Trophoblast cell (in vitro differentiated cells and primary cell): ENCODE measurements around the gene KLHDC3.

ENCODE experiments used
- DNase-seq, 2 donors: peaks; one replicate each; pipeline ENCODE4 v3.0.0-alpha.2; 2016
- H2AFZ ChIP-seq: 2 replicates; pipeline ENCODE4 v1.6.1; 2013; ENCODE audit warnings: low read length, moderate library complexity, mild to moderate bottlenecking; ENCODE audit not compliant: insufficient read depth, poor library complexity
- H2AK5ac ChIP-seq: 2 replicates; pipeline ENCODE4 v1.6.1; 2013; ENCODE audit warnings: mild to moderate bottlenecking, low read length
- H2BK120ac ChIP-seq: 2 replicates; pipeline ENCODE4 v1.6.1; 2013; ENCODE audit warnings: low read length, mild to moderate bottlenecking, moderate library complexity; ENCODE audit not compliant: insufficient read depth, poor library complexity
- H2BK12ac ChIP-seq: 2 replicates; pipeline ENCODE4 v1.6.1; 2013; ENCODE audit warnings: mild to moderate bottlenecking, low read length, moderate library complexity
- H2BK5ac ChIP-seq: 2 replicates; pipeline ENCODE4 v1.6.1; 2013; ENCODE audit warnings: low read length, low read depth, moderate library complexity, mild to moderate bottlenecking; ENCODE audit not compliant: poor library complexity
- H3K14ac ChIP-seq: 2 replicates; pipeline ENCODE4 v1.6.1; 2013; ENCODE audit warnings: mild to moderate bottlenecking, low read length
- H3K18ac ChIP-seq: 2 replicates; pipeline ENCODE4 v1.6.1; 2013; ENCODE audit warnings: mild to moderate bottlenecking, low read length
- H3K23ac ChIP-seq: 2 replicates; pipeline ENCODE4 v1.6.1; 2013; ENCODE audit warnings: low read length
- H3K27ac ChIP-seq: 2 replicates; pipeline ENCODE4 v1.5.1; 2013; ENCODE audit warnings: low read depth, mild to moderate bottlenecking, inconsistent platforms, low read length, moderate library complexity
- H3K27me3 ChIP-seq: 2 replicates; pipeline ENCODE4 v1.6.1; 2013; ENCODE audit warnings: inconsistent platforms, mild to moderate bottlenecking, low read length, moderate library complexity; ENCODE audit not compliant: insufficient read depth
- H3K36me3 ChIP-seq, 2 experiments: 1 replicate in 1 of 2; 2 replicates in 1 of 2; pipeline ENCODE4 v1.6.1; 2013; ENCODE audit warnings: low read length in 2 of 2, mild to moderate bottlenecking in 2 of 2, moderate library complexity in 1 of 2; ENCODE audit not compliant: insufficient read depth in 2 of 2, control insufficient read depth in 1 of 2
- H3K4ac ChIP-seq: 2 replicates; pipeline ENCODE4 v1.6.1; 2013; ENCODE audit warnings: low read depth, mild to moderate bottlenecking, low read length, moderate library complexity
- H3K4me1 ChIP-seq, 2 experiments: 1 replicate in 1 of 2; 2 replicates in 1 of 2; pipeline ENCODE4 v1.6.1; 2013; ENCODE audit warnings: low read length in 2 of 2, mild to moderate bottlenecking in 2 of 2, moderate library complexity in 1 of 2; ENCODE audit not compliant: insufficient read depth in 2 of 2, control insufficient read depth in 1 of 2
- H3K4me2 ChIP-seq: 2 replicates; pipeline ENCODE4 v1.6.1; 2013; ENCODE audit warnings: inconsistent platforms, mild to moderate bottlenecking, low read length, moderate library complexity
- H3K4me3 ChIP-seq: 2 replicates; pipeline ENCODE4 v1.5.1; 2013; ENCODE audit warnings: mild to moderate bottlenecking, low read depth, low read length, inconsistent platforms
- H3K79me1 ChIP-seq: one replicate; pipeline ENCODE4 v1.6.1; 2013; ENCODE audit warnings: low read length
- H3K79me2 ChIP-seq: 2 replicates; pipeline ENCODE4 v1.6.1; 2013; ENCODE audit warnings: low read length, mild to moderate bottlenecking; ENCODE audit not compliant: control insufficient read depth, insufficient read depth, poor library complexity
- H3K9ac ChIP-seq: 2 replicates; pipeline ENCODE4 v1.6.1; 2013; ENCODE audit warnings: mild to moderate bottlenecking, low read length
- H3K9me3 ChIP-seq: 2 replicates; pipeline ENCODE4 v1.6.1; 2013; ENCODE audit warnings: low read depth, mild to moderate bottlenecking, control low read depth, inconsistent platforms, low read length; ENCODE audit not compliant: insufficient read depth
- H4K12ac ChIP-seq: 2 replicates; pipeline ENCODE4 v1.6.1; 2013; ENCODE audit warnings: low read depth, mild to moderate bottlenecking, low read length, moderate library complexity
- H4K8ac ChIP-seq: 2 replicates; pipeline ENCODE4 v1.6.1; 2013; ENCODE audit warnings: low read depth, mild to moderate bottlenecking, low read length, moderate library complexity
- H4K91ac ChIP-seq: one replicate; pipeline ENCODE4 v1.6.1; 2013; ENCODE audit warnings: low read depth, mild to moderate bottlenecking, low read length, moderate library complexity
- WGBS: extraction: QIAGEN DNeasy Blood & Tissue Kit; methylation state at CpG from one replicate; pipeline ENCODE4 v1.1.7; 2013; ENCODE audit warnings: missing lambda C conversion rate; ENCODE audit not compliant: insufficient read length, insufficient coverage; ENCODE audit errors: extremely low coverage; 5-methylcytosine and 5-hydroxymethylcytosine counted together

Gene KLHDC3

GRCh38 chr6:43035495-43036194 is 21.6 kb downstream of the KLHDC3 start:
- no peak overlapping the region for H3K27ac ChIP-seq
- peaks cover 1% of the 10 kb centered on the region for H3K9me3 ChIP-seq
- H3K79me2 ChIP-seq = no peaks in the 10 kb centered on the region
- no peaks in the 10 kb centered on the region for H3K79me1 ChIP-seq
- H2BK5ac ChIP-seq = no peak overlapping the region
- no peak overlapping the region for H3K23ac ChIP-seq
- no peak overlapping the region for H4K12ac ChIP-seq
- H2AFZ ChIP-seq = no peak overlapping the region
- DNase-seq = no peak
- H3K4ac ChIP-seq = no peak overlapping the region
- H3K4me2 ChIP-seq = no peak overlapping the region
- H3K9ac ChIP-seq = no peak overlapping the region
- H3K4me3 ChIP-seq = no peak overlapping the region
- no peak overlapping the region for H2BK12ac ChIP-seq
- no peak overlapping the region for H4K91ac ChIP-seq
- H2AK5ac ChIP-seq = no peak overlapping the region
- H4K8ac ChIP-seq = no peak overlapping the region
- H3K4me1 ChIP-seq = no peaks in the 10 kb centered on the region
- H3K14ac ChIP-seq = no peak overlapping the region
- H3K27me3 ChIP-seq = no peaks in the 10 kb centered on the region
- WGBS = no CpG with 5 or more reads among the region's 4 CpGs
- H3K36me3 ChIP-seq = peaks cover 63 to 71% of the 10 kb centered on the region in 2 experiments
- H3K18ac ChIP-seq = no peak overlapping the region
- no peak overlapping the region for H2BK120ac ChIP-seq

- H4K8ac ChIP-seq = no peak overlapping the region
- H3K27ac ChIP-seq = no peak overlapping the region
- H3K9ac ChIP-seq = peak overlapping the region; percentile 29
- no peak overlapping the region for H3K4me2 ChIP-seq
- DNase-seq = no peak
- no CpG with 5 or more reads among the region's 9 CpGs for WGBS
- no peak overlapping the region for H3K14ac ChIP-seq
- no peaks in the 10 kb centered on the region for H3K79me2 ChIP-seq
- no peak overlapping the region for H2BK120ac ChIP-seq
- no peak overlapping the region for H3K18ac ChIP-seq
- H3K4me1 ChIP-seq = no peaks in the 10 kb centered on the region
- no peak overlapping the region for H2AK5ac ChIP-seq
- H2BK12ac ChIP-seq = no peak overlapping the region
- no peaks in the 10 kb centered on the region for H3K79me1 ChIP-seq
- H3K4ac ChIP-seq = no peak overlapping the region
- H3K36me3 ChIP-seq = peaks cover 66 to 76% of the 10 kb centered on the region in 2 experiments
- no peaks in the 10 kb centered on the region for H3K27me3 ChIP-seq
- no peak overlapping the region for H2AFZ ChIP-seq
- H3K9me3 ChIP-seq = peaks cover 1% of the 10 kb centered on the region
- H3K23ac ChIP-seq = no peak overlapping the region
- H2BK5ac ChIP-seq = no peak overlapping the region
- H4K91ac ChIP-seq = no peak overlapping the region
- H4K12ac ChIP-seq = no peak overlapping the region
- H3K4me3 ChIP-seq = no peak overlapping the region
Observed at GRCh38 chr6:43036712-43037111, 22.7 kb downstream of the KLHDC3 start.

- Histone ChIP-seq H2AK5ac (no peak overlapping the region), H3K4me2 (no peak overlapping the region), H3K4me1 (no peaks in the 10 kb centered on the region), H3K27me3 (no peaks in the 10 kb centered on the region), H4K12ac (no peak overlapping the region), H3K4ac (no peak overlapping the region), H2BK12ac (no peak overlapping the region), H3K9ac (peak overlapping the region; percentile 29), H4K91ac (no peak overlapping the region), H3K36me3 (peaks cover 66 to 72% of the 10 kb centered on the region in 2 experiments), H3K23ac (no peak overlapping the region), H3K14ac (no peak overlapping the region), H3K27ac (no peak overlapping the region), H2BK5ac (no peak overlapping the region), H3K9me3 (peaks cover 1% of the 10 kb centered on the region), H2BK120ac (no peak overlapping the region), H3K18ac (no peak overlapping the region), H2AFZ (no peak overlapping the region), H3K79me2 (no peaks in the 10 kb centered on the region), H3K79me1 (no peaks in the 10 kb centered on the region), H3K4me3 (no peak overlapping the region), H4K8ac (no peak overlapping the region)
- DNase-seq = no peak
- WGBS = no CpG with 5 or more reads among the region's 5 CpGs
Observed at GRCh38 chr6:43037197-43037596, 23.1 kb downstream of the KLHDC3 start.

- DNase-seq = no peak
- H4K12ac ChIP-seq = no peak overlapping the region
- H2AK5ac ChIP-seq = no peak overlapping the region
- no peak overlapping the region for H3K18ac ChIP-seq
- H2BK12ac ChIP-seq = no peak overlapping the region
- no peak overlapping the region for H3K9ac ChIP-seq
- no peaks in the 10 kb centered on the region for H3K4me1 ChIP-seq
- no peak overlapping the region for H2AFZ ChIP-seq
- no peak overlapping the region for H3K4me2 ChIP-seq
- H3K14ac ChIP-seq = no peak overlapping the region
- H3K23ac ChIP-seq = no peak overlapping the region
- H4K8ac ChIP-seq = no peak overlapping the region
- no peaks in the 10 kb centered on the region for H3K27me3 ChIP-seq
- H3K79me2 ChIP-seq = no peaks in the 10 kb centered on the region
- H3K36me3 ChIP-seq = peaks cover 65 to 70% of the 10 kb centered on the region in 2 experiments
- H3K4ac ChIP-seq = no peak overlapping the region
- no peak overlapping the region for H2BK5ac ChIP-seq
- H4K91ac ChIP-seq = no peak overlapping the region
- no CpG with 5 or more reads among the region's 9 CpGs for WGBS
- H3K79me1 ChIP-seq = no peaks in the 10 kb centered on the region
- no peak overlapping the region for H3K4me3 ChIP-seq
- no peak overlapping the region for H2BK120ac ChIP-seq
- H3K27ac ChIP-seq = no peak overlapping the region
- H3K9me3 ChIP-seq = peaks cover 1% of the 10 kb centered on the region
Observed at GRCh38 chr6:43037706-43038105, 23.7 kb downstream of the KLHDC3 start.
